NT2/D1 (cell line): ENCODE results near the gene NBAS.

Source experiments
- DNase-seq: peaks from one replicate; pipeline ENCODE4 v3.0.0-alpha.2; 2011; ENCODE audit warnings: low read depth, low spot score
- H3K27me3 ChIP-seq: 2 replicates; pipeline ENCODE4 v1.6.0; 2011; ENCODE audit warnings: mild to moderate bottlenecking; ENCODE audit not compliant: insufficient read length, insufficient read depth
- H3K36me3 ChIP-seq: 2 replicates; pipeline ENCODE4 v1.6.1; 2011; ENCODE audit warnings: mild to moderate bottlenecking, low read length, mixed read lengths; ENCODE audit not compliant: insufficient read depth, insufficient read length
- H3K4me1 ChIP-seq: 2 replicates; pipeline ENCODE4 v1.5.1; 2011; ENCODE audit not compliant: insufficient read depth, insufficient read length
- H3K4me3 ChIP-seq: 2 replicates; pipeline ENCODE4 v1.5.1; 2011; ENCODE audit warnings: low read depth; ENCODE audit not compliant: insufficient read length
- H3K9ac ChIP-seq: 2 replicates; pipeline ENCODE4 v1.6.0; 2011; ENCODE audit warnings: low read depth; ENCODE audit not compliant: insufficient read length
- H3K9me3 ChIP-seq: 2 replicates; pipeline ENCODE4 v1.5.1; 2011; ENCODE audit warnings: mild to moderate bottlenecking, low read length; ENCODE audit not compliant: insufficient read depth
- SUZ12 ChIP-seq: IDR thresholded peaks from 2 replicates; pipeline ENCODE4 v1.6.1; 2011; ENCODE audit not compliant: insufficient read length, insufficient read depth; ENCODE audit errors: extremely low read depth
- YY1 ChIP-seq: IDR thresholded peaks from 2 replicates; pipeline ENCODE4 v1.6.1; 2011; ENCODE audit not compliant: insufficient read length, insufficient read depth
- ZNF274 ChIP-seq: IDR thresholded peaks from 2 replicates; pipeline ENCODE4 v1.6.1; 2011; ENCODE audit warnings: mild to moderate bottlenecking, low read depth, low read length

The NBAS gene

GRCh38 chr2:15354596-15355366 lies 206.4 kb downstream of the NBAS start:
- DNase-seq, result no peak
- no peak for TF ChIP-seq ZNF274
- TF ChIP-seq YY1, result no peak
- no peak for TF ChIP-seq SUZ12
- no peak overlapping the region for H3K4me3 ChIP-seq
- no peaks in the 10 kb centered on the region for H3K27me3 ChIP-seq
- no peaks in the 10 kb centered on the region for H3K4me1 ChIP-seq
- no peaks in the 10 kb centered on the region for H3K9me3 ChIP-seq
- H3K36me3 ChIP-seq, result peaks cover 10% of the 10 kb centered on the region
- no peak overlapping the region for H3K9ac ChIP-seq

- Histone ChIP-seq H3K36me3 (peaks cover 10% of the 10 kb centered on the region), H3K4me1 (no peaks in the 10 kb centered on the region), H3K9ac (no peak overlapping the region), H3K9me3 (no peaks in the 10 kb centered on the region), H3K27me3 (no peaks in the 10 kb centered on the region), H3K4me3 (no peak overlapping the region)
- DNase-seq, result no peak
- no peak for TF ChIP-seq YY1
Measured at GRCh38 chr2:15352363-15352762, 208.8 kb downstream of the NBAS start.

GRCh38 chr2:15348636-15349035 lies 212.5 kb downstream of the NBAS start:
- no peaks in the 10 kb centered on the region for H3K4me1 ChIP-seq
- DNase-seq, result no peak
- no peaks in the 10 kb centered on the region for H3K27me3 ChIP-seq

GRCh38 chr2:15348045-15348444 lies 213.1 kb downstream of the NBAS start:
- no peaks in the 10 kb centered on the region for H3K9me3 ChIP-seq
- no peak for DNase-seq
- H3K36me3 ChIP-seq, result no peaks in the 10 kb centered on the region
- H3K27me3 ChIP-seq, result no peaks in the 10 kb centered on the region
- TF ChIP-seq SUZ12, result no peak
- no peak for TF ChIP-seq YY1
- no peak for TF ChIP-seq ZNF274
- H3K4me3 ChIP-seq, result no peak overlapping the region
- no peak overlapping the region for H3K9ac ChIP-seq
- no peaks in the 10 kb centered on the region for H3K4me1 ChIP-seq

More at GRCh38 chr2:15348636-15349035, 212.5 kb downstream of the NBAS start:
- H3K4me3 ChIP-seq, result no peak overlapping the region
- H3K36me3 ChIP-seq, result no peaks in the 10 kb centered on the region
- TF ChIP-seq ZNF274, result no peak
- no peak for TF ChIP-seq SUZ12
- TF ChIP-seq YY1, result no peak
- no peaks in the 10 kb centered on the region for H3K9me3 ChIP-seq
- H3K9ac ChIP-seq, result no peak overlapping the region

- no peak for TF ChIP-seq ZNF274
- TF ChIP-seq YY1, result no peak
- no peak for TF ChIP-seq SUZ12
- Histone ChIP-seq H3K9me3 (no peaks in the 10 kb centered on the region), H3K4me3 (no peak overlapping the region), H3K27me3 (no peaks in the 10 kb centered on the region), H3K36me3 (no peaks in the 10 kb centered on the region), H3K9ac (no peak overlapping the region), H3K4me1 (no peaks in the 10 kb centered on the region)
- no peak for DNase-seq
Measured at GRCh38 chr2:15346624-15347023, 214.5 kb downstream of the NBAS start.

- Histone ChIP-seq H3K4me3 (no peak overlapping the region), H3K36me3 (no peaks in the 10 kb centered on the region), H3K9me3 (no peaks in the 10 kb centered on the region), H3K27me3 (no peaks in the 10 kb centered on the region), H3K9ac (no peak overlapping the region), H3K4me1 (no peaks in the 10 kb centered on the region)
- TF ChIP-seq SUZ12, result no peak
- no peak for TF ChIP-seq ZNF274
- no peak for TF ChIP-seq YY1
- DNase-seq, result no peak
Measured at GRCh38 chr2:15337996-15338666, 223.0 kb downstream of the NBAS start.

- no peak for DNase-seq
- peaks cover 3% of the 10 kb centered on the region for H3K36me3 ChIP-seq
- no peaks in the 10 kb centered on the region for H3K9me3 ChIP-seq
- H3K27me3 ChIP-seq, result no peaks in the 10 kb centered on the region
- TF ChIP-seq SUZ12 (no peak), YY1 (no peak), ZNF274 (no peak)
- H3K9ac ChIP-seq, result no peak overlapping the region
- H3K4me1 ChIP-seq, result no peaks in the 10 kb centered on the region
- no peak overlapping the region for H3K4me3 ChIP-seq
Measured at GRCh38 chr2:15334644-15335326, 226.3 kb downstream of the NBAS start.
